Naive thymus-derived CD8-positive, alpha-beta T cell (primary cell): ENCODE results near the gene ZMYND11. TPM values are rescaled to one million over a fixed set of nuclear protein-coding genes. Genes with fewer than 3 reads are reported as not detected.
"Not testable (repeated sequence)": the region's sequence is repeated elsewhere in the genome, so short reads cannot be mapped to it uniquely, and the experiment has no call there.

Experiments used
- ATAC-seq, 2 donors: fragments of 150-1000 bp; cut with Tn5 transposase in 1 of 2; sonication (Bioruptor Pico), chemical (Tn5 transposase) in 1 of 2; 1 replicate in 1 of 2; 2 replicates in 1 of 2; pipeline ENCODE4 v1.10.0; 2021; ENCODE audit warnings: mild to moderate bottlenecking in 2 of 2, moderate library complexity in 2 of 2
- POLR2A ChIA-PET: fragments of 350-600 bp; sonication (Branson Sonifier 250); formaldehyde crosslinking; loops from one replicate; lab custom pipeline; 2021; ENCODE audit warnings: antibody characterized with exemption; lab: Charles Lee
- DNase-seq, 10 donors: peaks; one replicate each; pipeline versions ENCODE4 v3.0.0 to v3.0.0-alpha.2; 2020 to 2022
- H3K27ac Mint-ChIP-seq, 10 donors: one replicate each; pipeline ENCODE4 v1.8.0; 2020 to 2022; ENCODE audit warnings: mild to moderate bottlenecking in 10 of 10, mixed read lengths in 10 of 10, moderate library complexity in 4 of 10, inconsistent platforms in 1 of 10
- H3K27me3 Mint-ChIP-seq, 5 donors: one replicate each; pipeline ENCODE4 v1.8.0; 2021 to 2022; ENCODE audit warnings: mixed read lengths in 5 of 5
- H3K36me3 Mint-ChIP-seq, 3 donors: one replicate each; pipeline ENCODE4 v1.8.0; 2020 to 2022; ENCODE audit warnings: mixed read lengths in 3 of 3, mild to moderate bottlenecking in 2 of 3, inconsistent platforms in 1 of 3
- H3K4me1 Mint-ChIP-seq, 4 donors: one replicate each; pipeline ENCODE4 v1.8.0; 2021 to 2022; ENCODE audit warnings: mixed read lengths in 4 of 4
- H3K4me3 Mint-ChIP-seq, 10 donors: one replicate each; pipeline ENCODE4 v1.8.0; 2020 to 2022; ENCODE audit warnings: mild to moderate bottlenecking in 10 of 10, mixed read lengths in 10 of 10, moderate library complexity in 6 of 10, inconsistent platforms in 1 of 10
- H3K9me3 Mint-ChIP-seq, 9 donors: one replicate each; pipeline ENCODE4 v1.8.0; 2020 to 2022; ENCODE audit warnings: mixed read lengths in 9 of 9, mild to moderate bottlenecking in 3 of 9, inconsistent platforms in 1 of 9, moderate library complexity in 1 of 9
- polyA plus RNA-seq, 3 donors: library from polyadenylated mRNA; unstranded; fragments of 300-500 nt; fragmentation: Illumina TruSeq; gene quantifications; one replicate each; pipeline ENCODE4 v1.2.3, GENCODE V29; 2021
- total RNA-seq, 8 experiments: library from RNA in 2 of 8; stranded (reverse) in 2 of 8; gene quantifications; one replicate each; pipeline ENCODE4 v1.2.3 and lab custom pipeline; 2021 to 2026

ZMYND11 gene
- total and polyA plus RNA-seq, 5 experiments from 2014 or later = 29.8 to 71.1 (median 41.0) TPM

DNA sequence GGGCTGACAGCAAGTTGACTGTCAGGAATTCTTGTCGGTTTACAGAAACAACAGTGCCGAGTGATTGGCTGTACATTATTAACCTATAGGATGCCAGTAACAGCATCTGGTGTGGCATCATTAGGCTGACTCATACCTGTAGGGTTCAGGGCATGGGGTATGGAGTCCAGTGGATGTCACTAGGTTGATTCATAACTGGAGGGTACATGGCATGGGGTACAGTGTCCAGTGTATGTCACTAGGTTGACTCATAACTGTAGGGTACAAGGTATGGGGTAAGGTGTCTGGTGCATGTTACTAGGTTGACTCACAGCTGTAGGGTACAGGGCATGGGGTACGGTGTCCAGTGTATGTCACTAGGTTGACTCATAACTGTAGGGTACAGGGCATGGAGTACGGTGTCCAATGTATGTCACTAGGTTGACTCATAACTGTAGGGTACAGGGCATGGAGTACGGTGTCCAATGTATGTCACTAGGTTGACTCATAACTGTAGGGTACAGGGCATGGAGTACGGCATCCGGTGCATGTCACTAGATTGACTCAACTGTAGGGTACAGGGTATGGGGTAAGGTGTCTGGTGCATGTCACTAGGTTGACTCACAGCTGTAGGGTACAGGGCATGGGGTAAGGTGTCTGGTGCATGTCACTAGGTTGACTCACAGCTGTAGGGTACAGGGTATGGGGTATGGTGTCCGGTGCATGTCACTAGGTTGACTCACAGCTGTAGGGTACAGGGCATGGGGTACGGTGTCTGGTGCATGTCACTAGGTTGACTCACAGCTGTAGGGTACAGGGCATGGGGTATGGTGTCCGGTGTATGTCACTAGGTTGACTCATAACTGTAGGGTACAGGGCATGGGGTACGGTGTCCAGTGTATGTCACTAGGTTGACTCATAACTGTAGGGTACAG is 129.2 kb downstream of the ZMYND11 start:
- H3K4me1 Mint-ChIP-seq = not testable (repeated sequence)

DNA sequence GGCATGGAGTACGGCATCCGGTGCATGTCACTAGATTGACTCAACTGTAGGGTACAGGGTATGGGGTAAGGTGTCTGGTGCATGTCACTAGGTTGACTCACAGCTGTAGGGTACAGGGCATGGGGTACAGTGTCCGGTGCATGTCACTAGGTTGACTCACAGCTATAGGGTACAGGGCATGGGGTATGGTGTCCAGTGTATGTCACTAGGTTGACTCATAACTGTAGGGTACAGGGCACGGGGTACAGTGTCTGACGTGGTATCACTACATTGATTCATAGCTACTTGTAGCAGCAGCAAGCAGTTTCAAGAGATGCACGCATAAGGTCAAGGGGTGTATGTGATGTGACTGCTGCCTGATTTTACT is 129.8 kb downstream of the ZMYND11 start:
- H3K36me3 Mint-ChIP-seq, DNase-seq, H3K27ac Mint-ChIP-seq, H3K27me3 Mint-ChIP-seq, POLR2A ChIA-PET, H3K4me3 Mint-ChIP-seq, H3K9me3 Mint-ChIP-seq, ATAC-seq, H3K4me1 Mint-ChIP-seq: not testable (repeated sequence)

More for the DNA sequence above, 129.2 kb downstream of the ZMYND11 start:
- H3K27ac Mint-ChIP-seq, H3K4me3 Mint-ChIP-seq, ATAC-seq, H3K27me3 Mint-ChIP-seq, POLR2A ChIA-PET, H3K36me3 Mint-ChIP-seq, H3K9me3 Mint-ChIP-seq, DNase-seq: not testable (repeated sequence)

DNA sequence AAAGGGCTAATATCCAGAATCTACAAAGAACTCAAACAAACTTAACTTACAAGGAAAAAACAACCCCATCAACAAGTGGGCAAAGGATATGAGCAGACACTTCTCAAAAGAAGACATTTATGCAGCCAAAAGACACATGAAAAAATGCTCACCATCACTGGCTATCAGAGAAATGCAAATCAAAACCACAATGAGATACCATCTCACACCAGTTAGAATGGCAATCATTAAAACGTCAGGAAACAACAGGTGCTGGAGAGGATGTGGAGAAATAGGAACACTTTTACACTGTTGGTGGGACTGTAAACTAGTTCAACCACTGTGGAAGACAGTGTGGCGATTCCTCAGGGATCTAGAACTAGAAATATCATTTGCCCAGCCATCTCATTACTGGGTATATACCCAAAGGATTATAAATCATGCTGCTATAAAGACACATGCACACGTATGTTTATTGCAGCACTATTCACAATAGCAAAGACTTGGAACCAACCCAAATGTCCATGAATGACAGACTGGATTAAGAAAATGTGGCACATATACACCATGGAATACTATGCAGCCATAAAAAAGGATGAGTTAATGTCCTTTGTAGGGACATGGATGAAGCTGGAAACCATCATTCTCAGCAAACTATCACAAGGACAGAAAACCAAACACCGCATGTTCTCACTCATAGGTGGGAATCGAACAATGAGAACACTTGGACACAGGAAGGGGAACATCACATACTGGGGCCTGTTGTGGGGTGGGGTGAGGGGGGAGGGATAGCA is 130.7 kb downstream of the ZMYND11 start:
- not testable (repeated sequence) for H3K4me3 Mint-ChIP-seq, DNase-seq, H3K36me3 Mint-ChIP-seq, H3K27ac Mint-ChIP-seq, H3K4me1 Mint-ChIP-seq, H3K27me3 Mint-ChIP-seq, H3K9me3 Mint-ChIP-seq, ATAC-seq
- POLR2A ChIA-PET = interaction anchor here (0.6 kb wide), 1 partner anchor 9 kb away, joined by 3 read pairs; no protein-coding TSS in a partner anchor

DNA sequence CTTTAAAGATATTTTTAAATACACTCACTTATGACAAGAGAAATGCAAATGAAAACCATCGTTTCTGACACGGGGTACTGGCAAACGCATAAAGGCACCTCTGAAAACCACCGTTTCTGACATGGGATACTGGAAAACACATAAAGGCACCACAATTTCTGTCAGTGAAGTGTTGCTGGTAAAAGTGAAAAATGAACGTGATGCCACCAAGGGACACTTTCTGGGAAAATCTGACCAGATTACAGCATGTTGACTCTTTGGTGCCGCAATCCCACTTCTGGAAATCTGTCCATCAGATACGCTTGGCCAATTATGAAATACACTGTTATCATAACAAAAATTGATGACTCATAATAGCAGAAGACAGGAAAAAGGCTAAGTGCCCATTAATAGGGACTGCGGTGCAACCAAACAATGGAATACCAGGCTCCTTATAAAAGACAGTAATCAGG is 131.7 kb downstream of the ZMYND11 start:
- no peaks in the 10 kb centered on the region for H3K36me3 Mint-ChIP-seq
- H3K4me3 Mint-ChIP-seq = no peak overlapping the region
- H3K4me1 Mint-ChIP-seq = peaks cover 0 to 3% (median 1%) of the 10 kb centered on the region in 4 donors
- DNase-seq (no peak), ATAC-seq (no peak)
- H3K27ac Mint-ChIP-seq = no peak overlapping the region
- no peaks in the 10 kb centered on the region for H3K27me3 Mint-ChIP-seq
- POLR2A ChIA-PET = no interaction called here
- no peaks in the 10 kb centered on the region for H3K9me3 Mint-ChIP-seq

DNA sequence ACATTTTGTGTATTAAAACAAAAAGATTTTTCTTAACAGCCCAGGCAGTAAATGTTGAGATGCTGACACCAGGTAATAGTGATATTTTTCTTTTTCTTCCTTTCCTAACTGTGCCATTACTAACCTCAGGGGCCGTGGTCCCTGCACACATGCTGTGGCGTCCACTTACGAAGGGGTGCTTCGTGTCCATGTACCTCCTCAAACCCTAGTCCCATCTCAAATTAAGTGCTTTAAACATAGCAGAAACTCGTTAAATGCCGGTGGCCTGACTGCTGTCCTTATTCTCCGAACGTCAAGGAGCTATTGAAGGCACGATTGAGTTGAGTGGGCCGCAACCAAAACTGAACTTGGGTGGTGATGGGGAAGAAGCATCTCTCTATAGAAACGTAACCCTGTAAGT is 132.4 kb downstream of the ZMYND11 start:
- H3K9me3 Mint-ChIP-seq = no peaks in the 10 kb centered on the region
- H3K27ac Mint-ChIP-seq = no peak overlapping the region
- ATAC-seq (no peak), DNase-seq (no peak)
- H3K36me3 Mint-ChIP-seq = no peaks in the 10 kb centered on the region
- POLR2A ChIA-PET = no interaction called here
- H3K4me1 Mint-ChIP-seq = peaks cover 0 to 3% (median 1%) of the 10 kb centered on the region in 4 donors
- H3K4me3 Mint-ChIP-seq = no peak overlapping the region
- H3K27me3 Mint-ChIP-seq = no peaks in the 10 kb centered on the region

DNA sequence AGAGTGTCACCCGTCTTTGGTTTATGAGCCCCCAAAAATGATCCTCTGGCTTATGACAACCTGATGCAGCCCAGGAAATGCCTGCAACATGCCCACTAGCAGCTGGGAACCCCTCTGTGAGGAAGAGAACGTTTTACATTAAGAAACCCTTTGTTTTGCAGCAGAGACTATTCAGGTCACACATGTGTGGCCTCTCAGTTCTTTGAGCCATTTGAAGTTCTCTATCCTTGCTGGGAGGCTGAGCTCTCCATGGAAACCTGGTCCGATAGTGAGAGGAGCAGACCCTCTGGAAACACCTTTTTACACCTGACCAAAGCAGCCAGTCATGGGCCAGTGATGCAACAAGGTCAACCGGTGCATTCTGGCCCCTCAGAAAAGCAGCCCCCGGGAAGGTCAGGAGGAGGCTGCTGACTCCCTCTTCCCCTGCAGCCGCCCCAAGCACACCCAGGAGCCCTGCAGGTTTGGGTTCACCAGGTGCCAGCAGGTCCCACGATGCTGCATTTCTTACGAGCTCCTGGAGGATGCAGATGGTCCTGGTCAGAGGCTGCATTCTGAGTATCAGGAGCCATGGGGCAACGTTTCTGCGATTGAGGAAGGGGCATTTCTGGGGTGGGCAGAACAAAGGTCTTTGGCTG is 134.3 kb downstream of the ZMYND11 start:
- Mint-ChIP-seq H3K27me3 (no peaks in the 10 kb centered on the region), H3K9me3 (no peaks in the 10 kb centered on the region), H3K4me3 (no peak overlapping the region), H3K4me1 (peaks cover 0 to 3% (median 1%) of the 10 kb centered on the region in 4 donors), H3K27ac (peak overlapping the region in 1 of 10 donors; percentile 68), H3K36me3 (no peaks in the 10 kb centered on the region)
- POLR2A ChIA-PET = no interaction called here
- no peak for ATAC-seq
- no peak for DNase-seq

DNA sequence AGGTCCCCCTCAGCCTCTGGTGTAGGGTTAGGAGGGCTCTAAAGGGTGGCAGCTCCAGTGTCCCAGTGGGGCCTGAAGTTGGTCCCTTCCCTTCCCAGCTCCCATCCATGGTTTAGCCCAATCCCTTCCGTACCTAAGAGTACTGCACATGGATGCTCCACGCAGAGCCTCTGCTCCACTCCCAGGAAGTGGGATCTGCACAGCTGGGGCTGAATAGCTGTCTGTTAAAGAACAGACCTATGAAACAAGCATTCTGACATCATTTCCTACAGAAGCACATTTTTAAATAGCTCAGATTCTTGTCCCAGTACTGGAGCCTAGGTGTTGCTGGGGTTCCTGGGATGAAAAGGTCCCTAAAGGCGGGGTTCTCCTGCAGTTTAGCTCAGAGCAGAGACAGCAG is 135.9 kb downstream of the ZMYND11 start:
- Mint-ChIP-seq H3K27ac (no peak overlapping the region), H3K27me3 (no peaks in the 10 kb centered on the region), H3K4me3 (no peak overlapping the region), H3K36me3 (peaks cover 0 to 4% (median 0%) of the 10 kb centered on the region in 3 donors), H3K9me3 (no peaks in the 10 kb centered on the region), H3K4me1 (peaks cover 0 to 3% (median 0%) of the 10 kb centered on the region in 4 donors)
- POLR2A ChIA-PET = no interaction called here
- no peak for DNase-seq
- no peak for ATAC-seq

DNA sequence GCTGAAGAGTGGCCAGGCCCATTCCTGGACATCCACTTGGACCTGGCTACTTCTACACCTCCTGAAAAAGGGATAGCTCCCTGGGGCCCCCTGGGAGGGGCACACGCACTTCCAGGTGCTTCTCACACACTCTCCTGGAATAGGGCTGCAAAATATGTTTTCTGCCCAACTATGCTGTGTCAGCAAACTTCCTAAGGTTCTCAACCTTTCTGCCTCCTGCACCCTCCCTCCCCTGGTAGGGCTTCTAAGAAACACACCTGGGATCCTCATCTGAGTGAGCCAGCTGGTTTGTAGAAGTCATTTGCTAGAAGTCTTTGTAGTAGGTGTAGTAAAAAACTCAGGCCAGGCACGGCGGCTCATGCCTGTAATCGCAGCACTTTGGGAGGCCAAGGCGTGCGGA is 136.5 kb downstream of the ZMYND11 start:
- no peak overlapping the region for H3K4me3 Mint-ChIP-seq
- no peaks in the 10 kb centered on the region for H3K9me3 Mint-ChIP-seq
- POLR2A ChIA-PET = no interaction called here
- H3K4me1 Mint-ChIP-seq = peaks cover 0 to 3% (median 0%) of the 10 kb centered on the region in 4 donors
- no peak overlapping the region for H3K27ac Mint-ChIP-seq
- H3K27me3 Mint-ChIP-seq = no peaks in the 10 kb centered on the region
- H3K36me3 Mint-ChIP-seq = peaks cover 0 to 6% (median 0%) of the 10 kb centered on the region in 3 donors
- no peak for ATAC-seq
- DNase-seq = no peak

DNA sequence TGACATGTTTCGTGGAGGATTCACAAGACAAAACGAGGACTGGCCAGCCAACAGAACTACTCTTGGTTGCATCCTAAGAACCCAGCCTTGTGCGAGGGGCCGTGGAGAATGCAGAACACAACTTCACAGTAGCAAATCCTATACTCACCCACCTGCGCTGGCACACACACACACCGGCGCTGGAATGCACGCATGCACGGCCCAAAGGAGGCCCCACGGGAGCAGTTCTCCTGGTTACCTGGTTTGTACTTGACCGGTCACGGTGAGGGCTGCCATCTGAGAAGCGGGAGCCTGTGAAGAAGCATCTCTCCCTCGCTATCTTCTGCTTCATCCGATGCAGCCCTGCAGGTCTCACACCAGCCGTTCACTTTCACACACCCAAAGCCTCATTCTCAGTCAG is 137.8 kb downstream of the ZMYND11 start:
- no peak overlapping the region for H3K4me3 Mint-ChIP-seq
- H3K9me3 Mint-ChIP-seq = no peaks in the 10 kb centered on the region
- no peak overlapping the region for H3K27ac Mint-ChIP-seq
- DNase-seq (no peak), ATAC-seq (no peak)
- POLR2A ChIA-PET = no interaction called here
- H3K4me1 Mint-ChIP-seq = peaks cover 0 to 3% (median 0%) of the 10 kb centered on the region in 4 donors
- peaks cover 0 to 19% (median 0%) of the 10 kb centered on the region in 3 donors for H3K36me3 Mint-ChIP-seq
- no peaks in the 10 kb centered on the region for H3K27me3 Mint-ChIP-seq

DNA sequence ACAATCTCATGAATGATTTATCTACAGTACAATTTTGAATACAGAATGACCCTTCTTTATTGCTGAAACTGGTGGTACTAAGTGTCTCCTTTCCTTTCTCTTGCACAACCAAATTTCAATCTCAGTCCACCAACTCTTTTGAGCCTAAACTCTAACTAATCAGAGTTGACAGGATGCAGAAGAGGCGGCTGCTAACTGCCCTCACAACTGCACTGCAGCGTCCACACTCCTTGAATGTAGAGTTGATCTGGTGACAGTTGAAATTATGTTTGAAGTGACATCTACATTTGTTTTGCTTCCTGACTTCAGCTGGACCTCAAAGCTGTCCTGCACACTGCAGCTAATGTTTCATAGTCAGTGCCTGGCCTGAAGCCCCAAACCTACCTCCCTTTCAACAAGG is 139.6 kb downstream of the ZMYND11 start:
- POLR2A ChIA-PET = no interaction called here
- no peak for DNase-seq
- Mint-ChIP-seq H3K27me3 (no peaks in the 10 kb centered on the region), H3K9me3 (no peaks in the 10 kb centered on the region), H3K4me3 (no peak overlapping the region), H3K27ac (peak overlapping the region in 1 of 10 donors; percentile 14), H3K4me1 (peaks cover 0 to 3% (median 0%) of the 10 kb centered on the region in 4 donors), H3K36me3 (peaks cover 0 to 20% (median 0%) of the 10 kb centered on the region in 3 donors)
- no peak for ATAC-seq

DNA sequence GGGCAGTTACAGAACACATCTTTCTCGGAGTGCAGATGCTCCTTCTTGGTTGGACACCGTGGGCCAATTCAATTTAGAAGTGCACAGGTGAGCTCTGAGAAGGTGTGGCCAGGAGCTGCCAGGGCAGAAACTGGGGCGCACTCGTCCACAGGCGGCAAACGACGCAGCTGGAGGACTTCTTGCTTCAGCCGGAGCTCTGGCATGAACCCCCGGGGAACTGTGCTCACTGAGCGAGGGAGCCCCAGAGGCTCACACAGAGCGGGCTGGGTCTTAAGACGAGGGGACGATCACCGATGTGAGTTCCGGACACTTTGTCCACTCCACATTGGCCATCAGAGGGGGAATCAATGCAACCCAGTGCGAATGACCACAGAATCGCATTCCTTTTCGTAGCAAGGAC is 140.4 kb downstream of the ZMYND11 start:
- Mint-ChIP-seq H3K4me1 (peaks cover 0 to 5% (median 0%) of the 10 kb centered on the region in 4 donors), H3K9me3 (no peaks in the 10 kb centered on the region), H3K27me3 (no peaks in the 10 kb centered on the region), H3K27ac (no peak overlapping the region), H3K4me3 (no peak overlapping the region), H3K36me3 (peaks cover 0 to 25% (median 3%) of the 10 kb centered on the region in 3 donors)
- ATAC-seq = no peak
- POLR2A ChIA-PET = no interaction called here
- DNase-seq = no peak

DNA sequence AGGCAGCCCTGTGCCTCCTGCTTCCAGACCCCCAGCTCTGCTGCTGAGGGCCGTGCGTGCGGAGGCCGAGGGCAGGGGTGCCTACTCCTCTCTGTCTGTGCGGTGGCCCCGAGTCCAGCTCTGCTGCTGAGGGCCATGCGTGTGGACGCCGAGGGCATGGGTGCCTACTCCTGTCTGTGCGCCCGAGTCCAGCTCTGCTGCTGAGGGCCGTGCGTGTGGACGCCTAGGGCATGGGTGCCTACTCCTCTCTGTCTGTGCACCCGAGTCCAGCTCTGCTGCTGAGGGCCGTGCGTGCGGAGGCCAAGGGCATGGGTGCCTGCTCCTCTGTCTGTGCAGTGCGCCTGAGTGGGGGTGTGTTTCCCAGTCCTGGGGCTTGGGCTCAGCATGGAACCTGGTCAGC is 142.7 kb downstream of the ZMYND11 start:
- Mint-ChIP-seq H3K27me3 (no peaks in the 10 kb centered on the region), H3K36me3 (peaks cover 0 to 38% (median 8%) of the 10 kb centered on the region in 3 donors), H3K4me3 (no peak overlapping the region), H3K9me3 (no peaks in the 10 kb centered on the region), H3K4me1 (peaks cover 0 to 2% (median 0%) of the 10 kb centered on the region in 4 donors), H3K27ac (no peak overlapping the region)
- DNase-seq (no peak), ATAC-seq (no peak)
- POLR2A ChIA-PET = no interaction called here
